SK-N-SH (cell line): ENCODE data around the gene ACOXL.

Experiments
- CTCF ChIP-seq: fragments of 200-600 bp; sonication (generic); IDR thresholded peaks from 2 replicates; pipeline ENCODE4 v1.6.1; 2017; ENCODE audit warnings: antibody characterized with exemption, mild to moderate bottlenecking, moderate library complexity
- EP300 ChIP-seq, 2 experiments: IDR thresholded peaks; 2 replicates each; pipeline versions ENCODE4 v1.4.0 to v1.6.1; 2012; ENCODE audit warnings: borderline replicate concordance in 1 of 2, low read depth in 1 of 2, low read length in 1 of 2
- MAX ChIP-seq: IDR thresholded peaks from 2 replicates; pipeline ENCODE4 v1.4.0; 2012; ENCODE audit warnings: low read depth
- SIN3A ChIP-seq: IDR thresholded peaks from 2 replicates; pipeline ENCODE4 v1.6.1; 2012; ENCODE audit warnings: low read depth, mild to moderate bottlenecking, low read length, moderate library complexity, borderline replicate concordance
- TAF1 ChIP-seq: IDR thresholded peaks from 2 replicates; pipeline ENCODE4 v1.6.1; 2012; ENCODE audit warnings: low read depth, mild to moderate bottlenecking, low read length, moderate library complexity, borderline replicate concordance

GRCh38 chr2:111030260-111030891 is 298.0 kb downstream of the ACOXL start:
- TF ChIP-seq EP300 (IDR thresholded peaks at IDR 0.05; ENCODE audit: borderline replicate concordance in 1 of 2, low read depth in 1 of 2, low read length in 1 of 2) (no peak), SIN3A (no peak), TAF1 (no peak), MAX (no peak), CTCF (no peak)
